IMR-90 (cell line): ENCODE measurements around the gene BUB1.
"Not testable (repeated sequence)": the region's sequence is repeated elsewhere in the genome, so short reads cannot be mapped to it uniquely, and the experiment has no call there.

Experiments used
- MXI1 ChIP-seq: IDR thresholded peaks from 2 replicates; pipeline ENCODE4 v1.6.1; 2012; ENCODE audit warnings: low read depth, mild to moderate bottlenecking, low read length, moderate library complexity, borderline replicate concordance
- RCOR1 ChIP-seq: IDR thresholded peaks from 2 replicates; pipeline ENCODE4 v1.6.1; 2012; ENCODE audit warnings: mild to moderate bottlenecking, low read length, improper control_type of control experiment; ENCODE audit not compliant: insufficient replicate concordance

GRCh38 chr2:110591973-110592372 lies 85.9 kb downstream of the BUB1 start:
- not testable (repeated sequence) for TF ChIP-seq MXI1, RCOR1
